ENCODE results near the gene CENPC. TPM values are rescaled to one million over a fixed set of nuclear protein-coding genes. Genes with fewer than 3 reads are reported as not detected.

The CENPC gene
- total and polyA plus RNA-seq, 2 of the 4 experiments (the other 2 are of a cell fraction) = 4.2 to 6.6 TPM

DNA sequence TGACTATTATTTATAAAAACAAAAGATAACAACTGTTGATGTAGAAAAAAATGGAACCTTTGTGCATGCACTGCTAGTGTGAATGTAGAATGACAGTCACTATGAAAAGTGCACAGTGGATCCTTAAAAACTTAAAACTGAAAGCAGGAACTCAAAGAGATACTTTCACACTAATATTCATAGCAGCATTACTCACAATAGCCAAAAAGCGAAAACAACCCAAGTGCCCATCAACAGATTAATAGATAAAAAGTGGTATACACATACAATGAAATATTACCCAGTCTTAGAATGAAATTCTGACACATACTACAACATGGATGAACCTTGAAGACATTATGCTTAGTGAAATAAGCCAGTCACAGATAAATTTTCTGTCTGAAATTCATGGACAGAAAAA lies 23.8 kb downstream of the CENPC start:
- Histone ChIP-seq H2BK20ac (ENCODE audit: low read depth, low read length) (no peak overlapping the region), H4K20me1 (ENCODE audit: insufficient read depth, low read length) (no peaks in the 10 kb centered on the region), H3K4ac (ENCODE audit: low read depth, low read length) (no peak overlapping the region), H4K91ac (ENCODE audit: insufficient read depth, low read depth, low read length) (no peak overlapping the region), H2BK120ac (ENCODE audit: low read depth, low read length) (no peak overlapping the region), H3K14ac (replicated peaks; ENCODE audit: low read depth, low read length) (no peak overlapping the region), H3K23ac (ENCODE audit: low read depth, low read length) (no peak overlapping the region), H3K18ac (ENCODE audit: low read depth, low read length) (no peak overlapping the region), H3K9ac (ENCODE audit: low read depth, low read length) (no peak overlapping the region), H3K4me3 (ENCODE audit: insufficient read depth, low read depth, low read length) (no peak overlapping the region), H2AFZ (replicated peaks; ENCODE audit: low read length, poor library complexity) (no peak overlapping the region), H3K36me3 (ENCODE audit: control insufficient read depth, insufficient read depth, low read length) (peaks cover 9% of the 10 kb centered on the region), H2BK15ac (ENCODE audit: low read depth, low read length) (no peak overlapping the region), H3K79me1 (ENCODE audit: low read depth in 1 of 2, low read length in 2 of 2) (peaks cover 13 to 20% of the 10 kb centered on the region in 2 experiments), H3K9me3 (ENCODE audit: control insufficient read depth, insufficient read depth, low read length) (no peaks in the 10 kb centered on the region), H3K4me1 (ENCODE audit: control insufficient read depth, insufficient read depth, low read length) (peaks cover 4% of the 10 kb centered on the region; the same call in 1 of the 2 replicates), H3K56ac (ENCODE audit: extremely low read depth, insufficient read depth, low read length) (no peak overlapping the region), H2AK5ac (ENCODE audit: low read depth, low read length) (no peak overlapping the region), H3K9me1 (ENCODE audit: insufficient read depth, low read length) (no peaks in the 10 kb centered on the region), H3K4me2 (ENCODE audit: low read depth, low read length) (no peak overlapping the region), H4K5ac (ENCODE audit: low read depth, low read length) (no peak overlapping the region), H3K27ac (ENCODE audit: insufficient read depth, low read length) (no peak overlapping the region), H2AK9ac (replicated peaks; ENCODE audit: low read depth, low read length, poor library complexity) (no peak overlapping the region), H3K27me3 (ENCODE audit: control insufficient read depth, insufficient read depth, low read length) (no peaks in the 10 kb centered on the region), H2BK5ac (ENCODE audit: low read depth, low read length, poor library complexity, severe bottlenecking) (no peak overlapping the region), H4K8ac (ENCODE audit: low read depth in 2 of 2, low read length in 2 of 2) (no peak overlapping the region)
- ATAC-seq (ENCODE audit: low read depth) = no peak
- ChIA-PET CTCF (no interaction called here), POLR2A (ENCODE audit: unreplicated experiment) (no interaction called here)
- no peak for DNase-seq
- WGBS, 2 experiments (ENCODE audit: extremely low coverage in 2 of 2, insufficient read length in 1 of 2) = no CpG with 5 or more reads among the region's 1 CpG
- no TSS peak for BruUV-seq (replicated peaks)
- TF ChIP-seq, protein P1, sequence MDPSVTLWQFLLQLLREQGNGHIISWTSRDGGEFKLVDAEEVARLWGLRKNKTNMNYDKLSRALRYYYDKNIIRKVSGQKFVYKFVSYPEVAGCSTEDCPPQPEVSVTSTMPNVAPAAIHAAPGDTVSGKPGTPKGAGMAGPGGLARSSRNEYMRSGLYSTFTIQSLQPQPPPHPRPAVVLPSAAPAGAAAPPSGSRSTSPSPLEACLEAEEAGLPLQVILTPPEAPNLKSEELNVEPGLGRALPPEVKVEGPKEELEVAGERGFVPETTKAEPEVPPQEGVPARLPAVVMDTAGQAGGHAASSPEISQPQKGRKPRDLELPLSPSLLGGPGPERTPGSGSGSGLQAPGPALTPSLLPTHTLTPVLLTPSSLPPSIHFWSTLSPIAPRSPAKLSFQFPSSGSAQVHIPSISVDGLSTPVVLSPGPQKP (IDR thresholded peaks at IDR 0.05; ENCODE audit: borderline replicate concordance, low read depth, low read length) = no peak
- no peak for TF ChIP-seq CEBPB (IDR thresholded peaks at IDR 0.05; ENCODE audit: low read depth, low read length)
- TF ChIP-seq MXI1 (IDR thresholded peaks at IDR 0.05; ENCODE audit: borderline replicate concordance, low read depth, low read length) = no peak
- TF ChIP-seq, protein P2, sequence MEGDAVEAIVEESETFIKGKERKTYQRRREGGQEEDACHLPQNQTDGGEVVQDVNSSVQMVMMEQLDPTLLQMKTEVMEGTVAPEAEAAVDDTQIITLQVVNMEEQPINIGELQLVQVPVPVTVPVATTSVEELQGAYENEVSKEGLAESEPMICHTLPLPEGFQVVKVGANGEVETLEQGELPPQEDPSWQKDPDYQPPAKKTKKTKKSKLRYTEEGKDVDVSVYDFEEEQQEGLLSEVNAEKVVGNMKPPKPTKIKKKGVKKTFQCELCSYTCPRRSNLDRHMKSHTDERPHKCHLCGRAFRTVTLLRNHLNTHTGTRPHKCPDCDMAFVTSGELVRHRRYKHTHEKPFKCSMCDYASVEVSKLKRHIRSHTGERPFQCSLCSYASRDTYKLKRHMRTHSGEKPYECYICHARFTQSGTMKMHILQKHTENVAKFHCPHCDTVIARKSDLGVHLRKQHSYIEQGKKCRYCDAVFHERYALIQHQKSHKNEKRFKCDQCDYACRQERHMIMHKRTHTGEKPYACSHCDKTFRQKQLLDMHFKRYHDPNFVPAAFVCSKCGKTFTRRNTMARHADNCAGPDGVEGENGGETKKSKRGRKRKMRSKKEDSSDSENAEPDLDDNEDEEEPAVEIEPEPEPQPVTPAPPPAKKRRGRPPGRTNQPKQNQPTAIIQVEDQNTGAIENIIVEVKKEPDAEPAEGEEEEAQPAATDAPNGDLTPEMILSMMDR (conservative IDR thresholded peaks at IDR 0.05; ENCODE audit: low read depth, low read length) = no peak
- no peak for TF ChIP-seq FOS (IDR thresholded peaks at IDR 0.05; ENCODE audit: low read depth, low read length)
- TF ChIP-seq CHD1 (IDR thresholded peaks at IDR 0.05; ENCODE audit: low read depth, low read length) = no peak
- TF ChIP-seq BHLHE40 (IDR thresholded peaks at IDR 0.05; ENCODE audit: low read depth, low read length) = no peak
- no peak for TF ChIP-seq RFX5 (IDR thresholded peaks at IDR 0.05; ENCODE audit: low read depth, low read length)
- TF ChIP-seq MAFK (IDR thresholded peaks at IDR 0.05; ENCODE audit: low read depth, low read length) = no peak
- no peak for TF ChIP-seq SMC3 (IDR thresholded peaks at IDR 0.05; ENCODE audit: low read depth, low read length)
- TF ChIP-seq NFE2L2 (IDR thresholded peaks at IDR 0.05; ENCODE audit: low read depth, low read length) = no peak
- TF ChIP-seq RCOR1 (IDR thresholded peaks at IDR 0.05; ENCODE audit: insufficient replicate concordance, low read length) = no peak
- TF ChIP-seq, protein P3, sequence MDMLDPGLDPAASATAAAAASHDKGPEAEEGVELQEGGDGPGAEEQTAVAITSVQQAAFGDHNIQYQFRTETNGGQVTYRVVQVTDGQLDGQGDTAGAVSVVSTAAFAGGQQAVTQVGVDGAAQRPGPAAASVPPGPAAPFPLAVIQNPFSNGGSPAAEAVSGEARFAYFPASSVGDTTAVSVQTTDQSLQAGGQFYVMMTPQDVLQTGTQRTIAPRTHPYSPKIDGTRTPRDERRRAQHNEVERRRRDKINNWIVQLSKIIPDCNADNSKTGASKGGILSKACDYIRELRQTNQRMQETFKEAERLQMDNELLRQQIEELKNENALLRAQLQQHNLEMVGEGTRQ (IDR thresholded peaks at IDR 0.05; ENCODE audit: low read depth, low read length) = no peak
- no peak for TF ChIP-seq RAD21 (IDR thresholded peaks at IDR 0.05; ENCODE audit: low read length)
- no peak for TF ChIP-seq POLR2A (IDR thresholded peaks at IDR 0.05; ENCODE audit: low read depth, low read length)
- dilution Hi-C loops (cut with HindIII; ENCODE audit: low sequenced_read_pairs, unreplicated experiment) = no loop called here
- intact Hi-C loops (cut with micrococcal nuclease) = no loop called here
- in situ Hi-C loops (cut with MboI; ENCODE audit: low sequenced_read_pairs) = no loop called here
